ENCODE measurements around the gene PCDHA1. TPM values are rescaled to one million over a fixed set of nuclear protein-coding genes. Genes with fewer than 3 reads are reported as not detected.
A peak's percentile ranks its signal among the peaks of the same experiment; 100 is the strongest.
"Not testable (repeated sequence)": the region's sequence is repeated elsewhere in the genome, so short reads cannot be mapped to it uniquely, and the experiment has no call there.

Gene PCDHA1
- total and polyA plus RNA-seq, 4 experiments from 2014 or later = not detected

DNA sequence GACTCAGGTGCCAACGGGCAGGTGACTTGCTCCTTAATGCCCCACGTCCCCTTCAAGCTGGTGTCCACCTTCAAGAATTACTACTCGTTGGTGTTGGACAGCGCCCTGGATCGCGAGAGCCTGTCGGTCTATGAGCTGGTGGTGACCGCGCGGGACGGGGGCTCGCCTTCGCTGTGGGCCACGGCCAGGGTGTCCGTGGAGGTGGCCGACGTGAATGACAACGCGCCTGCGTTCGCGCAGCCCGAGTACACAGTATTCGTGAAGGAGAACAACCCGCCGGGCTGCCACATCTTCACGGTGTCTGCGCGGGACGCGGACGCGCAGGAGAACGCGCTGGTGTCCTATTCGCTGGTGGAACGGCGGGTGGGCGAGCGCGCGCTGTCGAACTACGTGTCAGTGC lies 1.5 kb downstream of the PCDHA1 start:
- H3K27ac Mint-ChIP-seq; H3K27me3 ChIP-seq (ENCODE audit: insufficient read depth, low read length); CTCF ChIA-PET (ENCODE audit: partially characterized antibody); H3K27ac ChIP-seq (ENCODE audit: low read depth, low read length); intact Hi-C loops (cut with micrococcal nuclease); H3K4me1 Mint-ChIP-seq; H3K4me3 ChIP-seq (ENCODE audit: low read length in 2 of 2); POLR2A ChIA-PET (ENCODE audit: partially characterized antibody); H3K4me3 Mint-ChIP-seq; H3K4me1 ChIP-seq (ENCODE audit: insufficient read depth, low read length); H3K36me3 ChIP-seq (ENCODE audit: insufficient read depth, low read length): not testable (repeated sequence)
- H3K9me3 Mint-ChIP-seq = peaks cover 10 to 90% (median 74%) of the 10 kb centered on the region in 8 donors
- DNase-seq = peak in 1 of 5 donors; percentile 19
- H3K9me3 ChIP-seq (ENCODE audit: control insufficient read depth in 1 of 2, low read length in 2 of 2) = peaks cover 0 to 14% of the 10 kb centered on the region in 2 donors
- peaks cover 16 to 17% of the 10 kb centered on the region in 2 donors for H3K36me3 Mint-ChIP-seq
- peaks cover 10 to 14% of the 10 kb centered on the region in 2 donors for H3K27me3 Mint-ChIP-seq

DNA sequence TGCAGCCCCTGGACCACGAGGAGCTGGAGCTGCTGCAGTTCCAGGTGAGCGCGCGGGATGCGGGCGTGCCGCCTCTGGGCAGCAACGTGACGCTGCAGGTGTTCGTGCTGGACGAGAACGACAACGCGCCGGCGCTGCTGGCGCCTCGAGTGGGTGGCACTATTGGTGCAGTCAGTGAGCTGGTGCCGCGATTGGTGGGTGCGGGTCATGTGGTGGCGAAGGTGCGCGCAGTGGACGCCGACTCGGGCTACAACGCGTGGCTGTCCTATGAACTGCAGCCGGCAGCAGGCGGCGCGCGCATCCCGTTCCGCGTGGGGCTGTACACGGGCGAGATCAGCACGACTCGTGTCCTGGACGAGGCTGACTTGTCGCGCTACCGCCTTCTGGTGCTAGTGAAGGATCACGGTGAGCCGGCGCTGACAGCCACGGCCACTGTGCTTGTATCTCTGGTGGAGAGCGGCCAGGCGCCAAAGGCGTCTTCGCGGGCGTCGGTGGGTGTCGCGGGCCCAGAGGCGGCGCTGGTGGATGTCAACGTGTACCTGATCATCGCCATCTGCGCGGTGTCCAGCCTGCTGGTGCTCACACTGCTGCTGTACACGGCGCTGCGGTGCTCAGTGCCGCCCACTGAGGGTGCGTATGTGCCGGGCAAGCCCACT lies 2.0 kb downstream of the PCDHA1 start:
- H3K4me3 ChIP-seq (ENCODE audit: low read length in 2 of 2); H3K4me3 Mint-ChIP-seq; H3K4me1 Mint-ChIP-seq; CTCF ChIA-PET (ENCODE audit: partially characterized antibody); H3K27ac Mint-ChIP-seq; H3K36me3 ChIP-seq (ENCODE audit: insufficient read depth, low read length); POLR2A ChIA-PET (ENCODE audit: partially characterized antibody); H3K4me1 ChIP-seq (ENCODE audit: insufficient read depth, low read length); H3K27me3 ChIP-seq (ENCODE audit: insufficient read depth, low read length); H3K27ac ChIP-seq (ENCODE audit: low read depth, low read length); intact Hi-C loops (cut with micrococcal nuclease): not testable (repeated sequence)
- DNase-seq = peak in 1 of 5 donors; percentile 24
- peaks cover 12 to 90% (median 72%) of the 10 kb centered on the region in 8 donors for H3K9me3 Mint-ChIP-seq
- H3K9me3 ChIP-seq (ENCODE audit: control insufficient read depth in 1 of 2, low read length in 2 of 2) = peaks cover 0 to 14% of the 10 kb centered on the region in 2 donors
- H3K27me3 Mint-ChIP-seq = peaks cover 12 to 17% of the 10 kb centered on the region in 2 donors
- H3K36me3 Mint-ChIP-seq = peaks cover 14 to 16% of the 10 kb centered on the region in 2 donors

GRCh38 chr5:140791089-140791488 lies 5.1 kb downstream of the PCDHA1 start:
- Histone ChIP-seq H3K9me3 (ENCODE audit: control insufficient read depth in 1 of 2, low read length in 2 of 2) (peaks cover 0 to 11% of the 10 kb centered on the region in 2 donors), H3K36me3 (ENCODE audit: insufficient read depth, low read length) (no peaks in the 10 kb centered on the region), H3K4me1 (ENCODE audit: insufficient read depth, low read length) (no peaks in the 10 kb centered on the region), H3K27me3 (ENCODE audit: insufficient read depth, low read length) (no peaks in the 10 kb centered on the region), H3K4me3 (ENCODE audit: low read length in 2 of 2) (no peak overlapping the region), H3K27ac (ENCODE audit: low read depth, low read length) (no peak overlapping the region)
- peaks cover 10 to 89% (median 76%) of the 10 kb centered on the region in 8 donors for H3K9me3 Mint-ChIP-seq
- no peaks in the 10 kb centered on the region for H3K4me1 Mint-ChIP-seq
- H3K4me3 Mint-ChIP-seq = no peak overlapping the region
- intact Hi-C loops (cut with micrococcal nuclease) = no loop called here
- peaks cover 19 to 23% of the 10 kb centered on the region in 2 donors for H3K27me3 Mint-ChIP-seq
- POLR2A ChIA-PET (ENCODE audit: partially characterized antibody) = no interaction called here
- H3K36me3 Mint-ChIP-seq = peaks cover 5 to 14% of the 10 kb centered on the region in 2 donors
- no peak overlapping the region for H3K27ac Mint-ChIP-seq
- DNase-seq = peak in 1 of 5 donors; percentile 25
- CTCF ChIA-PET (ENCODE audit: partially characterized antibody) = no interaction called here

DNA sequence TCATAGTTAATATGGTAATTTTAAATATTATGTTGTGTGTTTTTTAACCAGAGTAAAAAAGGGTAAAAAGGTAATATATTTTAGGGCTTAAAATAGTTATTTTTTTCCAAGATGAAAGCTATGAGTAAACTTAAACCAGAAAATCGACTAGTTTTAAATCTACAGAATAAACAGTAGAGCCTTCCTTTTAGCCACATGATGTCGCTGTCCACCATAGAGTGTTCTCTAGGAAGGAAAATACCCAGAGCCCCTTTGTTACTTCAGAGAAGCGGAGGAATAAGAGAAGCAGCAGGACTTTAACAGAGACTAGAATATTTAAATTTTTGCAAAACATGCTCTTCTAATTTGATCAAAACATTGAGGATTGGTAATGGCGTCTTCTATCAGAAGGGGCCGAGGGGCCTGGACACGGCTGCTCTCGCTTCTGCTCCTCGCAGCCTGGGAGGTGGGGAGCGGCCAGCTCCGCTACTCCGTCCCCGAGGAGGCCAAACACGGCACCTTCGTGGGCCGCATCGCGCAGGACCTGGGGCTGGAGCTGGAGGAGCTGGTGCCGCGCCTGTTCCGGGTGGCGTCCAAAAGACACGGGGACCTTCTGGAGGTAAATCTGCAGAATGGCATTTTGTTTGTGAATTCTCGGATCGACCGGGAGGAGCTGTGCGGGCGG lies 8.8 kb downstream of the PCDHA1 start, which contains the start of gene PCDHA2:
Gene PCDHA2, plus strand, starts transcription at position 258 of the 664 bp plus-strand sequence.
- no peaks in the 10 kb centered on the region for H3K36me3 ChIP-seq (ENCODE audit: insufficient read depth, low read length)
- Mint-ChIP-seq H3K27ac (no peak within 1 kb of the TSS), H3K4me3 (no peak within 1 kb of the TSS), H3K4me1 (no peaks in the 10 kb centered on the region), H3K9me3 (peaks cover 4 to 74% (median 57%) of the 10 kb centered on the region in 8 donors), H3K36me3 (peaks cover under 1 to 12% of the 10 kb centered on the region in 2 donors), H3K27me3 (peaks cover 17 to 19% of the 10 kb centered on the region in 2 donors)
- no peaks in the 10 kb centered on the region for H3K9me3 ChIP-seq (ENCODE audit: control insufficient read depth in 1 of 2, low read length in 2 of 2)
- ChIA-PET POLR2A (ENCODE audit: partially characterized antibody) (no interaction called here), CTCF (ENCODE audit: partially characterized antibody) (no interaction called here)
- peaks cover under 1% of the 10 kb centered on the region for H3K27me3 ChIP-seq (ENCODE audit: insufficient read depth, low read length)
- DNase-seq = peak in 1 of 5 donors; percentile 6
- no peaks in the 10 kb centered on the region for H3K4me1 ChIP-seq (ENCODE audit: insufficient read depth, low read length)
- no peak within 1 kb of the TSS for H3K4me3 ChIP-seq (ENCODE audit: low read length in 2 of 2)
- H3K27ac ChIP-seq (ENCODE audit: low read depth, low read length) = no peak within 1 kb of the TSS
- intact Hi-C loops (cut with micrococcal nuclease) = no loop called here

GRCh38 chr5:140795259-140795641 lies 9.3 kb downstream of the PCDHA1 start:
- DNase-seq = no peak
- Mint-ChIP-seq H3K36me3 (peaks cover 0 to 11% of the 10 kb centered on the region in 2 donors), H3K27me3 (peaks cover 17 to 20% of the 10 kb centered on the region in 2 donors), H3K4me1 (no peaks in the 10 kb centered on the region), H3K4me3 (no peak overlapping the region), H3K9me3 (peaks cover 4 to 76% (median 58%) of the 10 kb centered on the region in 8 donors), H3K27ac (no peak overlapping the region)
- peaks cover 5% of the 10 kb centered on the region for H3K27me3 ChIP-seq (ENCODE audit: insufficient read depth, low read length)
- ChIA-PET CTCF (ENCODE audit: partially characterized antibody) (no interaction called here), POLR2A (ENCODE audit: partially characterized antibody) (no interaction called here)
- H3K4me3 ChIP-seq (ENCODE audit: low read length in 2 of 2) = no peak overlapping the region
- H3K4me1 ChIP-seq (ENCODE audit: insufficient read depth, low read length) = no peaks in the 10 kb centered on the region
- no peaks in the 10 kb centered on the region for H3K36me3 ChIP-seq (ENCODE audit: insufficient read depth, low read length)
- no peaks in the 10 kb centered on the region for H3K9me3 ChIP-seq (ENCODE audit: control insufficient read depth in 1 of 2, low read length in 2 of 2)
- no peak overlapping the region for H3K27ac ChIP-seq (ENCODE audit: low read depth, low read length)
- intact Hi-C loops (cut with micrococcal nuclease) = no loop called here

- H3K27ac ChIP-seq (ENCODE audit: low read depth, low read length); H3K36me3 Mint-ChIP-seq; POLR2A ChIA-PET (ENCODE audit: partially characterized antibody); intact Hi-C loops (cut with micrococcal nuclease); H3K4me3 Mint-ChIP-seq; H3K4me1 Mint-ChIP-seq; H3K9me3 ChIP-seq (ENCODE audit: control insufficient read depth in 1 of 2, low read length in 2 of 2); H3K27me3 ChIP-seq (ENCODE audit: insufficient read depth, low read length); H3K27ac Mint-ChIP-seq; H3K36me3 ChIP-seq (ENCODE audit: insufficient read depth, low read length); CTCF ChIA-PET (ENCODE audit: partially characterized antibody); H3K4me3 ChIP-seq (ENCODE audit: low read length in 2 of 2); H3K4me1 ChIP-seq (ENCODE audit: insufficient read depth, low read length): not testable (repeated sequence)
- peaks cover 4 to 76% (median 62%) of the 10 kb centered on the region in 8 donors for H3K9me3 Mint-ChIP-seq
- peaks cover 17 to 18% of the 10 kb centered on the region in 2 donors for H3K27me3 Mint-ChIP-seq
- peak in 1 of 5 donors; percentile 30 for DNase-seq
These were observed 10.3 kb downstream of the PCDHA1 start for GRCh38 chr5:140796072-140796717.

- CTCF ChIA-PET (ENCODE audit: partially characterized antibody) = no interaction called here
- intact Hi-C loops (cut with micrococcal nuclease) = no loop called here
- Histone ChIP-seq H3K4me3 (ENCODE audit: low read length in 2 of 2) (no peak overlapping the region), H3K27me3 (ENCODE audit: insufficient read depth, low read length) (peaks cover 5% of the 10 kb centered on the region), H3K4me1 (ENCODE audit: insufficient read depth, low read length) (no peaks in the 10 kb centered on the region), H3K9me3 (ENCODE audit: control insufficient read depth in 1 of 2, low read length in 2 of 2) (peaks cover 0 to 4% of the 10 kb centered on the region in 2 donors), H3K36me3 (ENCODE audit: insufficient read depth, low read length) (no peaks in the 10 kb centered on the region), H3K27ac (ENCODE audit: low read depth, low read length) (no peak overlapping the region)
- Mint-ChIP-seq H3K27ac (no peak overlapping the region), H3K4me1 (no peaks in the 10 kb centered on the region), H3K36me3 (peaks cover 0 to 6% of the 10 kb centered on the region in 2 donors), H3K27me3 (peaks cover 16% of the 10 kb centered on the region in 2 donors), H3K4me3 (no peak overlapping the region), H3K9me3 (peaks cover 4 to 76% (median 60%) of the 10 kb centered on the region in 8 donors)
- POLR2A ChIA-PET (ENCODE audit: partially characterized antibody) = no interaction called here
- DNase-seq = no peak
These were observed 10.8 kb downstream of the PCDHA1 start for GRCh38 chr5:140796718-140797095.

Measured in CD4-positive, alpha-beta memory T cell (primary cell).